ENCODE data around the gene ZAP70. TPM values are rescaled to one million over a fixed set of nuclear protein-coding genes. Genes with fewer than 3 reads are reported as not detected.

The ZAP70 gene
- total RNA-seq, 1 donor from 2014 or later: 2.8 TPM

GRCh38 chr2:97701186-97701585, 12.2 kb upstream of the ZAP70 start:
- no peak overlapping the region for H3K27ac Mint-ChIP-seq (ENCODE audit: unreplicated experiment)
- H3K9me3 Mint-ChIP-seq: no peaks in the 10 kb centered on the region
- DNase-seq (ENCODE audit: low read depth, low spot score): no peak
- no peak overlapping the region for H3K4me3 Mint-ChIP-seq
- no peak for TF ChIP-seq CTCF (conservative IDR thresholded peaks at IDR 0.05)
- H3K27me3 Mint-ChIP-seq (ENCODE audit: low read depth): no peaks in the 10 kb centered on the region
- no peaks in the 10 kb centered on the region for H3K36me3 Mint-ChIP-seq (ENCODE audit: low read depth)
- peaks cover 18% of the 10 kb centered on the region for H3K4me1 Mint-ChIP-seq

GRCh38 chr2:97701851-97702465, 11.4 kb upstream of the ZAP70 start:
- no peak overlapping the region for H3K4me3 Mint-ChIP-seq
- H3K36me3 Mint-ChIP-seq (ENCODE audit: low read depth): no peaks in the 10 kb centered on the region
- H3K27ac Mint-ChIP-seq (ENCODE audit: unreplicated experiment): no peak overlapping the region
- DNase-seq (ENCODE audit: low read depth, low spot score): no peak
- no peaks in the 10 kb centered on the region for H3K9me3 Mint-ChIP-seq
- H3K4me1 Mint-ChIP-seq: peaks cover 16% of the 10 kb centered on the region
- no peak for TF ChIP-seq CTCF (conservative IDR thresholded peaks at IDR 0.05)
- no peaks in the 10 kb centered on the region for H3K27me3 Mint-ChIP-seq (ENCODE audit: low read depth)

GRCh38 chr2:97702731-97703470, 10.5 kb upstream of the ZAP70 start:
- H3K27ac Mint-ChIP-seq (ENCODE audit: unreplicated experiment): no peak overlapping the region
- TF ChIP-seq CTCF (conservative IDR thresholded peaks at IDR 0.05): no peak
- H3K4me3 Mint-ChIP-seq: no peak overlapping the region
- no peak for DNase-seq (ENCODE audit: low read depth, low spot score)
- no peaks in the 10 kb centered on the region for H3K36me3 Mint-ChIP-seq (ENCODE audit: low read depth)
- no peaks in the 10 kb centered on the region for H3K9me3 Mint-ChIP-seq
- H3K27me3 Mint-ChIP-seq (ENCODE audit: low read depth): no peaks in the 10 kb centered on the region
- H3K4me1 Mint-ChIP-seq: peaks cover 12% of the 10 kb centered on the region

GRCh38 chr2:97703741-97704140, 9.6 kb upstream of the ZAP70 start:
- Mint-ChIP-seq H3K4me3 (no peak overlapping the region), H3K4me1 (peaks cover 12% of the 10 kb centered on the region), H3K9me3 (no peaks in the 10 kb centered on the region), H3K27ac (ENCODE audit: unreplicated experiment) (no peak overlapping the region), H3K27me3 (ENCODE audit: low read depth) (no peaks in the 10 kb centered on the region), H3K36me3 (ENCODE audit: low read depth) (no peaks in the 10 kb centered on the region)
- no peak for TF ChIP-seq CTCF (conservative IDR thresholded peaks at IDR 0.05)
- DNase-seq (ENCODE audit: low read depth, low spot score): no peak

GRCh38 chr2:97704989-97705388, 8.4 kb upstream of the ZAP70 start:
- H3K4me3 Mint-ChIP-seq: no peak overlapping the region

More at GRCh38 chr2:97704989-97705388, 8.4 kb upstream of the ZAP70 start:
- Mint-ChIP-seq H3K9me3 (no peaks in the 10 kb centered on the region), H3K27ac (ENCODE audit: unreplicated experiment) (no peak overlapping the region), H3K4me1 (peaks cover 13% of the 10 kb centered on the region), H3K27me3 (ENCODE audit: low read depth) (no peaks in the 10 kb centered on the region), H3K36me3 (ENCODE audit: low read depth) (no peaks in the 10 kb centered on the region)
- no peak for TF ChIP-seq CTCF (conservative IDR thresholded peaks at IDR 0.05)
- no peak for DNase-seq (ENCODE audit: low read depth, low spot score)

All from neural crest cell (in vitro differentiated cells).